ENCODE data around the gene GCNA.
"Not testable (repeated sequence)": the region's sequence is repeated elsewhere in the genome, so short reads cannot be mapped to it uniquely, and the experiment has no call there.

DNA sequence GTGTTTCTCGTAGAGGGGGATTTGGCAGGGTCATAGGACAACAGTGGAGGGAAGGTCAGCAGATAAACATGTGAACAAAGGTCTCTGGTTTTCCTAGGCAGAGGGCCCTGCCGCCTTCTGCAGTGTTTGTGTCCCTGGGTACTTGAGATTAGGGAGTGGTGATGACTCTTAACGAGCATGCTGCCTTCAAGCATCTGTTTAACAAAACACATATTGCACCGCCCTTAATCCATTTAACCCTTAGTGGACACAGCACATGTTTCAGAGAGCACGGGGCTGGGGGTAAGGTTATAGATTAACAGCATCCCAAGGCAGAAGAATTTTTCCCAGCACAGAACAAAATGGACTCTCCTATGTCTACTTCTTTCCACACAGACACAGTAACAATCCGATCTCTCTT lies 66.2 kb downstream of the GCNA start:
- TF ChIP-seq, protein P1, sequence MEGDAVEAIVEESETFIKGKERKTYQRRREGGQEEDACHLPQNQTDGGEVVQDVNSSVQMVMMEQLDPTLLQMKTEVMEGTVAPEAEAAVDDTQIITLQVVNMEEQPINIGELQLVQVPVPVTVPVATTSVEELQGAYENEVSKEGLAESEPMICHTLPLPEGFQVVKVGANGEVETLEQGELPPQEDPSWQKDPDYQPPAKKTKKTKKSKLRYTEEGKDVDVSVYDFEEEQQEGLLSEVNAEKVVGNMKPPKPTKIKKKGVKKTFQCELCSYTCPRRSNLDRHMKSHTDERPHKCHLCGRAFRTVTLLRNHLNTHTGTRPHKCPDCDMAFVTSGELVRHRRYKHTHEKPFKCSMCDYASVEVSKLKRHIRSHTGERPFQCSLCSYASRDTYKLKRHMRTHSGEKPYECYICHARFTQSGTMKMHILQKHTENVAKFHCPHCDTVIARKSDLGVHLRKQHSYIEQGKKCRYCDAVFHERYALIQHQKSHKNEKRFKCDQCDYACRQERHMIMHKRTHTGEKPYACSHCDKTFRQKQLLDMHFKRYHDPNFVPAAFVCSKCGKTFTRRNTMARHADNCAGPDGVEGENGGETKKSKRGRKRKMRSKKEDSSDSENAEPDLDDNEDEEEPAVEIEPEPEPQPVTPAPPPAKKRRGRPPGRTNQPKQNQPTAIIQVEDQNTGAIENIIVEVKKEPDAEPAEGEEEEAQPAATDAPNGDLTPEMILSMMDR (IDR thresholded peaks at IDR 0.05; ENCODE audit: low read depth, low read length) = not testable (repeated sequence)
- TF ChIP-seq, protein P2, sequence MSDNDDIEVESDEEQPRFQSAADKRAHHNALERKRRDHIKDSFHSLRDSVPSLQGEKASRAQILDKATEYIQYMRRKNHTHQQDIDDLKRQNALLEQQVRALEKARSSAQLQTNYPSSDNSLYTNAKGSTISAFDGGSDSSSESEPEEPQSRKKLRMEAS (IDR thresholded peaks at IDR 0.05; ENCODE audit: low read depth, low read length) = not testable (repeated sequence)
- not testable (repeated sequence) for TF ChIP-seq POLR2A (IDR thresholded peaks at IDR 0.05; ENCODE audit: extremely low read depth, insufficient read length); MYC (IDR thresholded peaks at IDR 0.05; ENCODE audit: low read depth, low read length)
